HepG2 (cell line): ENCODE data around the gene PAN3. TPM values are rescaled to one million over a fixed set of nuclear protein-coding genes. Genes with fewer than 3 reads are reported as not detected.

ENCODE experiments used
- ATAC-seq: fragments of 200-7000 bp; cut with Tn5 transposase; 3 replicates; pipeline ENCODE4 v1.9.1; 2020; ENCODE audit warnings: mild to moderate bottlenecking, moderate library complexity
- BruUV-seq: library from RNA; stranded (reverse); fragments of 400-500 nt; replicated peaks from 2 replicates; lab custom pipeline; 2021; lab: Mats Ljungman, UMichigan
- CTCF ChIA-PET: fragments of 300-600 bp; formaldehyde crosslinking; extraction: SDS; loops from one replicate; lab custom pipeline; 2021; ENCODE audit warnings: low total read pairs, inconsistent platforms, low intra/inter-chr PET ratio; lab: Yijun Ruan, JAX
- POLR2A ChIA-PET: fragments of 350-600 bp; sonication (Branson Sonifier 250); formaldehyde crosslinking; loops from one replicate; lab custom pipeline; 2020; ENCODE audit warnings: antibody characterized with exemption, inconsistent platforms; lab: Yijun Ruan, JAX
- DNase-seq: peaks from one replicate; pipeline ENCODE4 v3.0.0-alpha.2; 2015; ENCODE audit warnings: low spot score
- FAIRE-seq: peaks from 3 replicates; lab custom pipeline; 2011; peaks lifted over from hg19 to GRCh38; lab: Jason Lieb, UNC
- H2AFZ ChIP-seq: one replicate; pipeline ENCODE4 v1.6.1; 2011; ENCODE audit warnings: low read length, inconsistent platforms
- H3K27ac ChIP-seq: fragments of 300-600 bp; 3 replicates; pipeline ENCODE4 v1.8.0; 2011; ENCODE audit warnings: mixed run types, mild to moderate bottlenecking, mixed read lengths, low read length, inconsistent platforms; ENCODE audit not compliant: insufficient read depth; ENCODE audit errors: extremely low read length
- H3K27me3 ChIP-seq, 2 experiments: fragments of 200-600 bp in 1 of 2; 2 replicates in 1 of 2; 3 replicates in 1 of 2; pipeline versions ENCODE4 v1.6.0 to v1.8.0; 2011; ENCODE audit warnings: low read length in 2 of 2, mild to moderate bottlenecking in 2 of 2, moderate library complexity in 2 of 2, inconsistent platforms in 1 of 2; ENCODE audit not compliant: insufficient read depth in 2 of 2, control insufficient read depth in 1 of 2
- H3K36me3 ChIP-seq, 2 experiments: fragments of 200-600 bp in 1 of 2; replicated peaks in 1 of 2; 2 replicates in 1 of 2; 3 replicates in 1 of 2; pipeline versions ENCODE4 v1.5.1 to v1.8.0; 2011; ENCODE audit warnings: low read length in 2 of 2, inconsistent platforms in 1 of 2; ENCODE audit not compliant: insufficient read depth in 2 of 2, control insufficient read depth in 1 of 2
- H3K4me1 ChIP-seq: 2 replicates; pipeline ENCODE4 v1.5.1; 2012; ENCODE audit warnings: low read length, inconsistent platforms; ENCODE audit not compliant: insufficient read depth
- H3K4me2 ChIP-seq: 2 replicates; pipeline ENCODE4 v1.6.0; 2011; ENCODE audit warnings: low read depth, low read length, inconsistent platforms
- H3K4me3 ChIP-seq, 3 experiments: fragments of 200-600 bp in 1 of 3; sonication (generic), shearing (Covaris generic) in 1 of 3; replicated peaks in 1 of 3; 2 replicates each; pipeline ENCODE4 v1.5.1; 2011 to 2016; ENCODE audit warnings: low read length in 3 of 3, inconsistent platforms in 2 of 3, low read depth in 2 of 3, mild to moderate bottlenecking in 2 of 3, control low read depth in 1 of 3, mixed read lengths in 1 of 3; ENCODE audit not compliant: insufficient read depth in 1 of 3
- H3K79me2 ChIP-seq: one replicate; pipeline ENCODE4 v1.6.1; 2011; ENCODE audit warnings: low read length, inconsistent platforms; ENCODE audit not compliant: insufficient read depth
- H3K9ac ChIP-seq: 2 replicates; pipeline ENCODE4 v1.6.0; 2011; ENCODE audit warnings: mild to moderate bottlenecking, low read depth, low read length, inconsistent platforms; ENCODE audit not compliant: insufficient read depth
- H3K9me3 ChIP-seq: 2 replicates; pipeline ENCODE4 v1.5.1; 2012; ENCODE audit warnings: mild to moderate bottlenecking, low read length
- H4K20me1 ChIP-seq: 2 replicates; pipeline ENCODE4 v1.6.0; 2011; ENCODE audit warnings: inconsistent platforms, mild to moderate bottlenecking, low read length, moderate library complexity; ENCODE audit not compliant: insufficient read depth
- CENPT ChIP-seq: sonication (generic); formaldehyde crosslinking; IDR thresholded peaks from 2 replicates; pipeline ENCODE4 v1.8.0; 2022; ENCODE audit warnings: low read depth, mild to moderate bottlenecking, moderate library complexity, missing genetic modification reagents
- DNMT3B ChIP-seq: conservative IDR thresholded peaks from 2 replicates; pipeline ENCODE4 v1.6.1; 2016; ENCODE audit warnings: missing biosample characterization, control low read depth
- EP300 ChIP-seq, 3 experiments: sonication (generic) in 1 of 3; formaldehyde crosslinking in 1 of 3; IDR thresholded peaks; 2 replicates each; pipeline versions ENCODE4 v1.5.1 to v1.6.1; 2011 to 2020; ENCODE audit warnings: low read depth in 2 of 3, low read length in 2 of 3, borderline replicate concordance in 1 of 3, improper control_type of control experiment in 1 of 3, mild to moderate bottlenecking in 1 of 3, missing genetic modification reagents in 1 of 3, moderate library complexity in 1 of 3
- KDM2A ChIP-seq: sonication (generic); formaldehyde crosslinking; IDR thresholded peaks from 2 replicates; pipeline ENCODE4 v1.4.0; 2020; ENCODE audit warnings: low read depth, missing genetic modification reagents, borderline replicate concordance
- MTF2 ChIP-seq: sonication (generic); formaldehyde crosslinking; IDR thresholded peaks from 2 replicates; pipeline ENCODE4 v1.5.0; 2020; ENCODE audit warnings: missing genetic modification reagents, borderline replicate concordance
- NFIC ChIP-seq: IDR thresholded peaks from 2 replicates; pipeline ENCODE4 v1.6.1; 2012; ENCODE audit warnings: mild to moderate bottlenecking, low read length, inconsistent platforms
- STAG1 ChIP-seq: sonication (generic); formaldehyde crosslinking; IDR thresholded peaks from 2 replicates; pipeline ENCODE4 v1.4.0; 2020; ENCODE audit warnings: missing genetic modification reagents
- TOE1 ChIP-seq: sonication (generic); formaldehyde crosslinking; IDR thresholded peaks from 2 replicates; pipeline ENCODE4 v1.4.0; 2020; ENCODE audit warnings: mild to moderate bottlenecking, missing genetic modification reagents
- ZNF121 ChIP-seq: sonication (generic); formaldehyde crosslinking; IDR thresholded peaks from 2 replicates; pipeline ENCODE4 v1.5.0; 2020; ENCODE audit warnings: mild to moderate bottlenecking, missing genetic modification reagents
- ZNF160 ChIP-seq: sonication (generic); formaldehyde crosslinking; IDR thresholded peaks from 2 replicates; pipeline ENCODE4 v1.8.0; 2022; ENCODE audit warnings: mild to moderate bottlenecking, inconsistent platforms, missing genetic modification reagents
- ZNF224 ChIP-seq: sonication (generic); formaldehyde crosslinking; IDR thresholded peaks from 2 replicates; pipeline ENCODE4 v1.5.0; 2020; ENCODE audit warnings: mild to moderate bottlenecking, missing genetic modification reagents
- ZNF264 ChIP-seq: sonication (generic); formaldehyde crosslinking; IDR thresholded peaks from 2 replicates; pipeline ENCODE4 v1.4.0; 2020; ENCODE audit warnings: missing genetic modification reagents
- ZNF383 ChIP-seq: sonication (generic); formaldehyde crosslinking; IDR thresholded peaks from 2 replicates; pipeline ENCODE4 v1.4.0; 2020; ENCODE audit warnings: missing genetic modification reagents, mild to moderate bottlenecking, borderline replicate concordance
- WGBS: methylation state at CpG from one replicate; pipeline ENCODE4 v1.1.6; 2017; ENCODE audit warnings: low lambda C conversion rate; 5-methylcytosine and 5-hydroxymethylcytosine counted together
- in situ Hi-C: cut with HindIII; loops from 2 replicates; pipeline ENCODE4 v1.10.0; 2017; ENCODE audit warnings: low pct_unique_long_range_greater_than_20kb; ENCODE audit not compliant: extremely low pct_ligation_motif_present
- intact Hi-C: fragments of 100-400 bp; cut with micrococcal nuclease; formaldehyde crosslinking; loops from one replicate; pipeline ENCODE4 v1.10.0; 2022; ENCODE audit not compliant: unreplicated experiment
- polyA plus RNA-seq, 8 experiments: library from polyadenylated mRNA; depleted of rRNA in 3 of 8; stranded (reverse) in 7 of 8; unstranded in 1 of 8; fragments of >200 nt; fragmentation: Illumina TruSeq in 4 of 8; extraction: Trizol in 4 of 8; gene quantifications; 2 replicates each; pipeline versions ENCODE4 v1.2.1 to v1.2.3, GENCODE V29; 2011 to 2016; ENCODE audit warnings: low read depth in 4 of 8, missing spikeins in 1 of 8, mixed read lengths in 1 of 8; ENCODE audit not compliant: insufficient read depth in 1 of 8
- total RNA-seq, 5 experiments: library from RNA; depleted of rRNA; stranded (reverse); fragments of >200 nt; fragmentation: Illumina TruSeq; extraction: Trizol; gene quantifications; 2 replicates each; pipeline ENCODE4 v1.2.3, GENCODE V29; 2016; ENCODE audit warnings: low read depth in 1 of 5
- TF ChIP-seq, protein P1 (sequence below): sonication (generic); formaldehyde crosslinking; IDR thresholded peaks from 2 replicates; pipeline ENCODE4 v1.4.0; 2020; ENCODE audit warnings: missing genetic modification reagents
- TF ChIP-seq, protein P2 (sequence below): sonication (generic); formaldehyde crosslinking; IDR thresholded peaks from 2 replicates; pipeline ENCODE4 v1.8.0; 2022; ENCODE audit warnings: low read depth, missing genetic modification reagents
- TF ChIP-seq, protein P3 (sequence below): sonication (generic); formaldehyde crosslinking; IDR thresholded peaks from 2 replicates; pipeline ENCODE4 v1.8.0; 2022; ENCODE audit warnings: mild to moderate bottlenecking, missing genetic modification reagents

PAN3 gene
- total and polyA plus RNA-seq, 2 of the 13 experiments (the other 11 are each of a cell fraction or from before 2014, with no cell fraction given), result 9.7 to 10.6 TPM

DNA sequence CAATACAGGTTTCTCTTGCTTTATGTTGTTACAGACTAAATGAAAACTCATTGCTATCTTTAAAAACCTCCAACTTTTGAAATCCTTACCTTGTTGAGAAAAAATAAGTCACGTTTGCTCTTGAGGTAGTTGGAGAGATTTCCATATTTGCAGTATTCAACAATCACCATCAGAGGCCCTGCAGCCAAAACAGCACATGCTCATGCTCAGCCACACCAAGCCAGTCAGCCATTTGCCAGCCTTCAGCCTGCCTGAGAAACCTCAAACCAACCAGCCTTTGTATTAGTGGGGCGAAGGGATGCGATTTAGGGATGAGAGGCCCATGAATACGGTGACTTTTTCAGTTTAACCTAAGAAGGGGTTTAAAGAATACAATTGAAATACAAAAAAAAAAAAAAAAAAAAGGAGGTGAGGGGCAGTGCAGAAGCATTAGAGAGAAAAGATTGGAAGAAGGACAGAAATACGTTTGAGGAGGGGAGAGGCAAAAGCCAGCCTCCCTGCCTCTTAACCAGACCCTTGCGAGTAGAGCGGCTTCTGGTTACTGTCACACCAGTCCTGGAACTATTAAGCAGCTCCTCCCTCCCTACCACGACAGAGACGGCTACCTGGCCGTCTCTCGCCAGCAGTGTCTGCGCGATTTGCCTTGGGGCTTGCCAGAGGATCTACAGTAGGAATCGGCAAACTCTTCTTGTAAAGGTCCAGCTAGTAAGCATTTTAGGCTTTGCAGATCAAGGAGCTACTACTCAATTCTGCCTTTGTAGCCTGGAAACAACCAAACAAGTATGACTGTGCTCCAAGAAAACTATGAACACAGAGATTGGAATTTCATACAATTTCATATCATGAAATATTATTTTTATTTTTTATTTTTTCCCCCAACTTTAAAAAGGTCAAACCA, 189.3 kb downstream of the PAN3 start:
- intact Hi-C loops, result no loop called here
- no peaks in the 10 kb centered on the region for H3K9me3 ChIP-seq
- no peaks in the 10 kb centered on the region for H3K4me1 ChIP-seq
- DNase-seq (no peak), ATAC-seq (no peak), FAIRE-seq (no peak)
- POLR2A ChIA-PET, result no interaction called here
- H3K4me2 ChIP-seq, result no peak overlapping the region
- WGBS, result 75% methylated on average over 13 of the region's 14 CpGs
- H3K4me3 ChIP-seq, result no peak overlapping the region
- TF ChIP-seq, protein P1, sequence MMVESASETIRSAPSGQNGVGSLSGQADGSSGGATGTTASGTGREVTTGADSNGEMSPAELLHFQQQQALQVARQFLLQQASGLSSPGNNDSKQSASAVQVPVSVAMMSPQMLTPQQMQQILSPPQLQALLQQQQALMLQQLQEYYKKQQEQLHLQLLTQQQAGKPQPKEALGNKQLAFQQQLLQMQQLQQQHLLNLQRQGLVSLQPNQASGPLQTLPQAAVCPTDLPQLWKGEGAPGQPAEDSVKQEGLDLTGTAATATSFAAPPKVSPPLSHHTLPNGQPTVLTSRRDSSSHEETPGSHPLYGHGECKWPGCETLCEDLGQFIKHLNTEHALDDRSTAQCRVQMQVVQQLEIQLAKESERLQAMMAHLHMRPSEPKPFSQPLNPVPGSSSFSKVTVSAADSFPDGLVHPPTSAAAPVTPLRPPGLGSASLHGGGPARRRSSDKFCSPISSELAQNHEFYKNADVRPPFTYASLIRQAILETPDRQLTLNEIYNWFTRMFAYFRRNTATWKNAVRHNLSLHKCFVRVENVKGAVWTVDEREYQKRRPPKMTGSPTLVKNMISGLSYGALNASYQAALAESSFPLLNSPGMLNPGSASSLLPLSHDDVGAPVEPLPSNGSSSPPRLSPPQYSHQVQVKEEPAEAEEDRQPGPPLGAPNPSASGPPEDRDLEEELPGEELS (CRISPR knock-in tag), result no peak
- TF ChIP-seq STAG1 (no peak), NFIC (no peak), EP300 (IDR thresholded peaks at IDR 0.05; ENCODE audit: low read depth in 2 of 2, low read length in 2 of 2) (no peak), EP300 (CRISPR knock-in tag; IDR thresholded peaks at IDR 0.05; ENCODE audit: borderline replicate concordance) (no peak), MTF2 (CRISPR knock-in tag) (no peak), KDM2A (CRISPR knock-in tag) (no peak), ZNF160 (CRISPR knock-in tag) (no peak), CENPT (CRISPR knock-in tag) (no peak), DNMT3B (CRISPR knock-in tag) (no peak), TOE1 (CRISPR knock-in tag) (no peak), ZNF224 (CRISPR knock-in tag) (no peak), ZNF383 (CRISPR knock-in tag) (no peak), ZNF121 (CRISPR knock-in tag) (no peak), ZNF264 (CRISPR knock-in tag) (no peak)
- TF ChIP-seq, protein P2, sequence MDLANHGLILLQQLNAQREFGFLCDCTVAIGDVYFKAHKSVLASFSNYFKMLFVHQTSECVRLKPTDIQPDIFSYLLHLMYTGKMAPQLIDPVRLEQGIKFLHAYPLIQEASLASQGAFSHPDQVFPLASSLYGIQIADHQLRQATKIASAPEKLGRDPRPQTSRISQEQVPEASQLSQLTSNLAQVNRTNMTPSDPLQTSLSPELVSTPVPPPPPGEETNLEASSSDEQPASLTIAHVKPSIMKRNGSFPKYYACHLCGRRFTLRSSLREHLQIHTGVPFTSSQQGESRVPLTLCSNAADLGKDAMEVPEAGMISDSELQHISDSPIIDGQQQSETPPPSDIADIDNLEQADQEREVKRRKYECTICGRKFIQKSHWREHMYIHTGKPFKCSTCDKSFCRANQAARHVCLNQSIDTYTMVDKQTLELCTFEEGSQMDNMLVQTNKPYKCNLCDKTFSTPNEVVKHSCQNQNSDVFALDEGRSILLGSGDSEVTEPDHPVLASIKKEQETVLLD (CRISPR knock-in tag), result no peak
- TF ChIP-seq, protein P3, sequence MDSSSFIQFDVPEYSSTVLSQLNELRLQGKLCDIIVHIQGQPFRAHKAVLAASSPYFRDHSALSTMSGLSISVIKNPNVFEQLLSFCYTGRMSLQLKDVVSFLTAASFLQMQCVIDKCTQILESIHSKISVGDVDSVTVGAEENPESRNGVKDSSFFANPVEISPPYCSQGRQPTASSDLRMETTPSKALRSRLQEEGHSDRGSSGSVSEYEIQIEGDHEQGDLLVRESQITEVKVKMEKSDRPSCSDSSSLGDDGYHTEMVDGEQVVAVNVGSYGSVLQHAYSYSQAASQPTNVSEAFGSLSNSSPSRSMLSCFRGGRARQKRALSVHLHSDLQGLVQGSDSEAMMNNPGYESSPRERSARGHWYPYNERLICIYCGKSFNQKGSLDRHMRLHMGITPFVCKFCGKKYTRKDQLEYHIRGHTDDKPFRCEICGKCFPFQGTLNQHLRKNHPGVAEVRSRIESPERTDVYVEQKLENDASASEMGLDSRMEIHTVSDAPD, result no peak
- H3K9ac ChIP-seq, result no peak overlapping the region
- H4K20me1 ChIP-seq, result no peaks in the 10 kb centered on the region
- no TSS peak for BruUV-seq
- no peaks in the 10 kb centered on the region for H3K79me2 ChIP-seq
- H2AFZ ChIP-seq, result no peak overlapping the region
- H3K27me3 ChIP-seq, result no peaks in the 10 kb centered on the region; a peak in 1 of 5 replicates
- H3K36me3 ChIP-seq, result no peaks in the 10 kb centered on the region
- in situ Hi-C loops, result loop anchor here (10.0 kb wide), 1 partner anchor 467 kb away; no protein-coding TSS in a partner anchor
- CTCF ChIA-PET, result no interaction called here
- H3K27ac ChIP-seq, result no peak overlapping the region
